HG03103 (cell line): ENCODE measurements around the gene PEPD.

Experiments used
- ATAC-seq: cut with Tn5 transposase; IDR thresholded peaks from one replicate; pipeline ENCODE4 v1.9.1; 2021; ENCODE audit warnings: low read depth; ENCODE audit not compliant: unreplicated experiment

Gene PEPD

DNA sequence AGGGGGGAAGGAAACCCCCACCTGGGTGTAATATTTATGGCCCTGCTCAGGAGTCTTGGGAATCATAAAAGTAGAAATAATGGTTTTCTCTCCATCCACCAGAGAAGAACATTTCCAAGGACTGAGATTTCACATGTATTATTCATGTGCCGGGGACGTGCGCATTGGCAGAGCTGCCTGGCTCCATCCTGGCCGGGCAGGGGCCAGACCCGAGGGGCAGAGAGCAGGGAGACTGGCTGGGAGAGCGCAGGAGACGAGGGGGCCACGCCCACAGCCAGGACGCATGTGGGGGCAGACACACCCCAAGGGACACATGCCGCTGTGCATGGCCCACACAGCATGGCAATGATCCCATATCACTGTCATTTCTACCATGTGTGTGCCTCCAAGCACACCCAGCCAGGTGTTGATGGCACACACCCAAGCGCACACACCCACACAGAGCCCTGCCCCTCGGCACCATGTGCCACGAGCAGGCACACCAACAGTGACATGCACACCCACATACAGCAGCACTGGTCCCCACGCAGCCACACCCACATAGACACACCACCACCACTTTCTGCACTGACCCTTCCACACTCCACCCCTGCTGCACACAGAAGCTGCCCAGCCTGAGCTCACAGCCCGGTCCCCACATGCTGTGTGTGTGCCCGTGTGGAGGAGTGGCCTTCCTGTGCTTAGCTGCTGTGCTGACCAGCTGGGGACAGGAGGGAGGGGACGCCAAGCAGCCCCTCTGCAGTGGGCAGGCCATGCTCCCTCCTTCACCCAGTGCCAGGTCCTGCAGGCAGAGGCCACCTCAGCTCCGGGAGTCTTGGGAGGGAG, 108.8 kb downstream of the PEPD start:
- ATAC-seq: no peak

DNA sequence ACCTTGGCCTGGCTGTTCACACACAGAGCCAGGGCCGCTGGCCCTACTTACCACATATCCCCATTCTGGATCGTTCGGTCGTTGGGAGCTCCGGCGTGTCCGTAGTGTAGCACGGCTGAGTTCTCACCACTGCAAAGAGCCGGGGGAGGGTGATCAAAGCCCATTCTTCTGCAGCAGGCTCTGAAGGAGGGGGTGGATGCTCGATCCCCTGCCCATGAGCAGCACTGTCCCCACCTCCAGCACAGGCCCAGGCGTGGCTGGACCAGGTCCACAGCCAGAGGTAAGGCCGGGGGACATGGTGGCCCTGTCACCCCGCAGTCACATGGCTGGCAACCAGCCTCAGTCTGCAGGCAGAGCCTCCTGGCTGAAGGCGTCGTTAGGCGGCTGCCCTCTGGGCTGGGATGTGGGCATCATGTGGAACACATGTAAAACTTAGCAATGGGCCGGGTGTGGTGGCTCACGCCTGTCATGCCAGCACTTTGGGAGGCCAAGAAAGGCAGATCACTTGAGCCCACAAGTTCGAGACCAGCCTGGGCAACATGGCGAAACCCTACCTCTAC, 109.9 kb downstream of the PEPD start:
- no peak for ATAC-seq

DNA sequence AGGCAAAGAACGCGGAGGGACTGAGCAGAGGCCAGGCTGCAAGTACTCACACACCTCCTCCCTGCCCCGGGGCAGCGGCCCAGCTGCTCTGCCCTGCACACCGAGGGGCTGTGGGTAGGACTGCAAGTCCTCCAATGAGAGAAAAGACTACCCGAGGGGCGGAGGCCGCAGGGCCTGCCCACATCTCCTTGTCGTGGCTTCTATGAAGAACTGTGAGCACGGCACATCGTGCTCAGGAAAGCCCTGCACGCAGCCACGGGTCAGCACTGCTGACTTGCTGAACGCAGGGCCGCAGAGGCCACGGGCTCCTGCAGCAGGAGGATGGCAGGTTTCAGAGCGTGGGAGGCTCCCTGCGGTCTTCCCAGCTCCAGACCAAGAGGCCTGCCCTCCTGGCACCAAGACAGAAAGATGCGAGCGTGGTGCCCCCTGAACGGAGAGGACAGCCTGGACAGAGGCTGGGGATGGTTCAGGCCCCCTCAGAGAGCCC, 110.6 kb downstream of the PEPD start:
- ATAC-seq: no peak

DNA sequence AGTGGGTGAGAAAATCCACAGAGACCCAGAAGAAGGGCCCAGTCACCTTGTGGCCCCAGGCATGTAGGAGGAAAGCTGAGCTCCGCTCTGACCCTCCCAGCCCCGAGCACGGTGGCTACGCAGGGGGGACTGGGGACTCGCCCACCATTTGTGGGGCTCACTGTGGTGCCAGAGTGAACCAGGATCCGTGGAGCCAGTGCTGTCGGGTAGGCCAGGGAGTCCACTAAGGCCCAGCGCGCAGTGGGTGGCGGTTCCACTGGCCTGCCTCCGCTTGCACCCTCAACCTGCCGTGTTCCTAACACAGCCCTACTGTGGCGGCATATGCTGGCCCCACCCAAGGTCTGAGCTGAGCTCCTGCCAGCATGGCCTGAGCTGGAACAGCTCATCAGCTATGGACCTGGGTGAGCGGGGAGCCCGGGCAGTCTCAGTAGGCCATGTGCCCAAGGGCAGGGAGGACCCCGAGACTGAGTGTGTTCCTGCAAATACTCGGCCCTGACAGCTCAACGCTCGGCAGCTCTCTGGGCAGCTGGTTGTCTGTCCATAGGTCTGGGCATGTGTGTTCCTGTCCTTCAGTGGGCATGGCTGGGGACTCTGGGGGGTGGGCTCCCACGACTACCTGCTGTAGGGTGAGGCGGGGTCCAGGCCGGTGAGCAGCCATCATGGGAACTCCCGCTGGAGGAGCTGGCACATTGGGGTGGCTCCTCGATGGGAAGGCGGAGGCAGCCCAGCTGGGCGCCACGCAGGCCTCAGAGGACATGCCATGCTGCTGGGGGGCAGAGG, 111.5 kb downstream of the PEPD start:
- no peak for ATAC-seq

DNA sequence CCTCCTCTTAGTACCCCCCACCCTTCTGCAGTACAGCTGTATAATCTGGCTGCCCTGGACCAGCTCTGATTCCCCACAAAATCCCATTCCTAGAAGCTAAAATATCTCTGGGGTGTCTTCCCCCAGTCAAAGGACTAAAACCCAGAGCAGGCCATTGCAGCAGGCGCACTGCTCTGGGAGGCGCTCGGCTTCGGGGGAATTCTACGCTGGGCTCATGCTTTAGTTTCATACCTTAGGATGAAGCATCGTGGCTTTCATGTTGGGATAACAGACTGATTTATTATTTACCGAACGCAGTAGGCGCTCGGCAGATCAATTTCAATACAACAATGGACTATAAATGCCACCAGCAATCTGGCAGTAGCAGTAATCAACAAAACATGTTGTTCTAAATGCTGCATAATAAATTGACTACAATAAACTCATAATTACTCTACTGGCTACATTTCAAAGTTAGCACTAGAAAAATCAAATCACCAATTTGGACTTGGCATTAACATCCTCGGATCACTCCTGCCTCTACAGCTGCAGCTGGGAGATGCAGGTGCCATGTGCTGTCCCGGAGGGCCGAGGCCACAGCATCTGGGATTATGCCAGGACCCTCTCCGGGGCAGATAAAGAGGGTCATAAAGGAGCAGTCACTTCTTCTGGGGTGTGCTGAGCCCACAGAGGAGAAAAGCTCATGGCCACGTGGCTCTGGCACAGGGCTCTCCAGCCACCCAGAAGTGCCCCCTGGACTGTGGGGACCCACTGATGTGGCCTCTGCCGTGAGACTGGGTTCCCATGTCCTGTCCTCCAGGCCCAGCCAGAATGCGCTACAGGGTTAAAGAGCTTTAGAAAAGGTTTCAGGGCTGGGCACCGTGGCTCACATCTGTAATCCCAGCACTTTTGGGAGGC, 112.8 kb downstream of the PEPD start:
- no peak for ATAC-seq

DNA sequence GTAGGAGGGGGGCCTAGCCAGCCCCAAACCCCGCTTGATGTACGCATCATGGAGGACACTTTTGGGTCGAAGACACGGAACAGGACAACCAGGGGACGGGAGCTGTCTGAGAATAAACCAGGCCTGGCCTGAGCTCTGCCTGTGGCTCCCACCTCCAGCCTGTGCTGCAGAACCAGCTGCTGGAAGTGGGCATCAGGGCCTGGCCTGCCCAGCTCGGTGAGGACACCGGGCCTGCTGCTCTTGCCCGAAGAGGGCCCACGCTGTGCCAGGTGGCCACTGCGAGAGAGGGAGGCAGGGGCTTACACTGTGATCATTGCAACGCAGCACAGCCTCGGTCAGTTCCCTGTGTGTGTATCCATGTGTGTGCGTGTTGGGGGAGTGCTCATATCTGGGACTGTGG, 113.5 kb downstream of the PEPD start:
- no peak for ATAC-seq

DNA sequence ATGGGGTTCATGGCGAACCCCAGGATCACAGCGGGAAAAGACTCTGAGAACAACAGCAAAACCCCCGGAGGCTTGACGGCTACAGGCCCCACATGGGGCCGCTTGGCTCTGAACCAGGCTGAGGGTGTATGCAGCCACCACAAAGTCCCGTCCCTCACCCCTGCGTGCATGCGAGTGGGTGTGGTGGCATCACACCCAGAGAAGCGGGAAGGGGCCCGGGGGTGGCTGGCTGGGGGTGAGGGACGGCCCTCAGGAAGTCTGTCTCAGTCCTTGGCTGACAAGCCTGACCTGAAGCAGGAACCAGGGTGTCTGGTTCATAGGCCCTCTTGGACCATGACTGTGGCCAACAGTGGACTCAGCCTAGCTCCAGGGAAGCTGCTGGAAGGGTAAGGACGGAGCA, 113.9 kb downstream of the PEPD start:
- no peak for ATAC-seq

DNA sequence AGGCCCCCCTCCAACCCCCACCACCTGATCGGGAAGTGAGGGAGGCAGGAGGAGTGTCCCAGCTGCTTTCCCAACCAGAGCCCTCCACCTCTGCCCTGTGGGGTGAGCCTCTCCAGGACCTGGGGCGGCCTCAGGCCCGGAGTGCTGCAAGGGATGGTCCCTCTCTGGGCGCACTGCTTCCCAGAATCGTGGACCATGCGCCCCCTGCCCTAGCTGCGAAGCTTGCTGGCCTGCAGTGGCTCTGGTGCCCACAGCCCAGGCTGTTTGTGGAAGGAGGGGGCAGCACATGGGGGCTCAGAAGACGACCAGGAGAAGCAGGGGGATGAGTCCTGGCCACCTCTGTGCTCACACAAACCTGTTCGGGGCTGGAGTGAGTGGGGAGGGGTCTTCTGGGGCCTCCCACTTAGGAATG, 114.4 kb downstream of the PEPD start:
- no peak for ATAC-seq

DNA sequence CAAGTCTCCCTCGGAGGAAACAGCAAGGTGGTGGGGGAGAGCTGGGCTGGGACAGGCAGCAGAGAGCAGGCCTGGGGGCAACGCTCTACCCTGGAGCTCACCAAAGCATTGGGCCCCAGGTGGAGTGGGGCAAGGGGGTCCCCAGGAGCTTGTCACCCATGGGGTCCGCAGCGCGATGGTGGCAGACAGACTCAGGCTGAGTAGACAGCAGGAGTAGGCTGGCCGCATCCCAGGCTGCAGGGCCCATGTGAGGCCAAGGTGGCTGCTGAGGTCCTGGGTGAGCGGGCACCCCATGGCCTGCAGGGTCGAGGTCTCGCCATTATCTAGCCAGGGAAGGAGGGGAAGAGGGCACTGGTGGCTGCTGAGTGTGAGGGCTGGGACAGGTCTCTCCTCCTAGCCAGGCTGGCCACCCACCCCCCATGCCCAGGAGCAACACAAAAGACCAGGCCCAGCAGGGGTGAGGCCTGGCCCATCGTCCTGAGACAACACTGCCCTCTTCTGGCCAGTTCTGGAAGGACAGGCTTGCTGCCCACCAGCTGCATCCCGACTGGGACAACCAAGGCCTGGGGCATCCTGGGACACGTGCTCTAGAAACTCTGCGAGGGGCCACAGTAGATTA, 115.0 kb downstream of the PEPD start:
- no peak for ATAC-seq

DNA sequence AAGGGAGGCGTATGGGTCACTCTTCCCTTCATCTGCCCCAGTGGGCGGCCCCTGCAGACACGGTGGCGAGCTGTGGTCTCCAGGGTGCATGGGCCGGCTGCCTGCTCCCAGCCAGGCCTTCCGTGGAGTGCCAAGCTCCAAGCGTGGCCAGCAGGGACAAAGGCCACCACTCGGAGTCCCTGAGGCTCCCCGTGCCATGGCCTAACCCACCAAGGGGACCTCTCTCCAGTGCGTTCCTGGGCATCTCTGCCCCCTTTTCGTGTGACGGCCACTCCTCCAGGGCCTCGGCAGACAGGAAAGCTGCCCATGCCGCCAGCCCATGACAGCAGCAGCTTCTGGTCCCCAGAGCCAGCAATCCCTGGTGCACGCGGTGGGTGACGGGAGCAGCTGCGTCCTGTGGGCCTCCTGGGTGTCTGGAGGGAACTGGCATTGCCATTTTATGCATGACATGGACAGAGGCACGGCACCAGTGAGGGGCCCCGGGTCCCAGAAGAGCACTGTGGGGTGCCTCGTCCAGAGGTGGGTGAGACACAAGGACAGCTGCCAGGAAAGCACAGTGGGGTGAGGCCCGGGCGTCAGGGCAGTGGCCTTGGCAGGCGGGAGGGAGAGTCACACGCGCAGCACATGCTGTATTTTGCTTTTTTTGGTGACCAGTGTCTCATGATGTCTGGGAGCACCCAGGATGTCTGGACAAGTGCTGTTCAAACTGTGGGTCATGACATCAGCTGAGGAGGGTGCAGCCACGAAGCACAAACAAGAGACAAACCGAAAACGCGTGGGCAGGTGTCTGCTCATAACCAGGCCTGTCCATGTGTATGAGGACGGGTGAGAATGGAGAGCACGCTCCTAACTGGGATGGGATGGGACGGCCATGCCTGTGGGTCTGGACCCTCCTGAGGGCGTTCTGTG, 115.8 kb downstream of the PEPD start:
- no peak for ATAC-seq

DNA sequence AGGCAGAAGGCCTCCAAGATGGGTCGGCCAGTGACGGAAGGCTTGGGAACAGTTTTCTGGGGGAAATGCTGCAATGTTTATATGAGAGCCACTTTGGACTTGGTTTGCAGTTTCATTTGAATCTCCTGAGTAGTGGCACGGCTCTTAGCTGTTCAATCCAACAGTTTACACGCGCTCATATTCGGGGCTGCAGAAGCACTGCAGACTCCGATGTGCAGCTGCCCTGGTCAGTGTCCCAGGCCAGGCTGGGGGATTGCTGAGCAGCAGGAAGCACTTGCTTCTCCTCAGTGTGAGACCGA, 116.4 kb downstream of the PEPD start:
- ATAC-seq: no peak

DNA sequence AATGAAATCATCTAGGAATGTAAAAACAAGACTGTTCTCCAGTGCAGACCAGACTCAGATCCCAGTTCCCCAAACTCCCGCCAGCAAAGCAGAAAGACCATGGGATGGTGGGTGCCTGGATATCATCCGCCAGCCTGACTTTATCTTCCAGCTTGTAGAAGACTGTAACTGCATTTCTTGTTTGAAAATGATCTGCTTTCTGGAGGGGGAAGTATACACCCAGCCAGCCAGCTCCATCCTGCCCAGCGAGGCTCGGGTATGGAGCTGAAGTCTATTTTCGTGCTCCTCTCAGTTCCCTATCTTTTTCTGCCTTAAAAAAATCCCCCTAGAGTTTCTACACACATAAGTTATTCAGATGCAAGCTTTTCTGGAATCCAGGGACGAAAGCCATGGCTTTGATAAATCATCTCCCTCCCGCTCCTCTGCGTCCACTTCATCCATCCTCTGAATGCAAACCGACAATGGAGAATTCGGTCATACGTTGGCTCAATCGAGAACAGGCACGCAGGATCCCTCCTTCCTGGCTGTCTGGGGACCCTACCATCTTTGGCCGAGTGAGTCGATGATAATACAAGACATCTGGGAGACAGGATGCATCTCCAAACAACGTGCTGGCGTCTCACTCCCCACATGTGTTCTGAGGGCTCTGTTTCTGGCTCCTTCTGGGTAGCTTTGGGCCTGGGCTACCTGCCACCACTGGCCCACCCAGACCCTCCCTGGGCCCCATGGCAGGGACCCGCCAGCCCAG, 116.9 kb downstream of the PEPD start:
- no peak for ATAC-seq

DNA sequence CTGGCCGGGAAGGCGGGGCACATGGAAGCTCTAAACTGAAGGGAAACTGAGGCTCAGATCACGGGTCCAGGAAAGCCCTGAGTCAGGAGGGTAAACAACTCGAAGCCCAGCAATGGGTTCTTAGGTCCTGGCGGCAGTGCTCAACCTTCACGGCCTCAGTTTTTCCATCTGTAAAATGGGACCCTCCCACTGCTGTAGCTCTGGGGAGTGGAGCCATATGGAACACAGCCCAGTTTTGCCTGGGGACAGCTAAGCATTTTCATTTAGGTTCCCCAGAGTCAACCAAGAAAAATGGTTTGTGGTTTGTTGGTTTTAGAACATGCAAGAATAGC, 117.7 kb downstream of the PEPD start:
- ATAC-seq: no peak

DNA sequence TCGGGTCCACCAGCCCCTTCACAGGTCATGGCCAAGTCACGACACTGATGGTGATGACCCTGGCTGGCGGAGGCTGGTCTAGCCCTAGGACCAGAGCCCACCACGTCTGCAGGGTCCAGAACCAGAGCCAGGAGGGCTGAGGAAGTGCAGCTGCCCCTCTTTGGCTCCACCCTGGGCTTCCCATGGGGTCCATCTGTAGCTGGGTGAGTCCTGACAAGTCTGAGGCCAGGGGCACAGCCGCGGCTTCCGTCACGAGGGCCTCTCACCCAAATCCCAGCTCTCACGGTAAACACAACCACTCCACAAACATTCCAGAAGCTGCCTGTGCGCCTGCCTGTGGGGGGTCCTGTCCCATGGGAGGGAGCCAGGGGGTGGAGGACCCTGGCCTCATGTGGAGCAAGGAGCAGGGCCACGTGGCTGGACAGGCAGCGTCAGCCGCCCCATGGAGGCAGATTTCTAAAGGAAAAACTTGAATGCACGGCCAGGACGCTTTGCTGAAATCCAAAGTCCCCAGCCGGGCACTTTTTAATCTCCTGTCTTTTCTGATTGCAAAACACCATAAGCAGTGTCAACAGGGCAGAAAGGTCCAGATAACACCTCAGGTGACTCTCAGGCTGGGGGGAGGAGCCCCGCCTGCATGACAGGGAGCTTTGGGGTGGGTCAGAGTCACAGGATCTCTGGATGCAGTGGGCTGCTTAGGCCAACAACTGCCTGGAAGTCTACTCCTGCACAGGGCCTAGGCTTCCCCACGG, 118.2 kb downstream of the PEPD start:
- no peak for ATAC-seq

DNA sequence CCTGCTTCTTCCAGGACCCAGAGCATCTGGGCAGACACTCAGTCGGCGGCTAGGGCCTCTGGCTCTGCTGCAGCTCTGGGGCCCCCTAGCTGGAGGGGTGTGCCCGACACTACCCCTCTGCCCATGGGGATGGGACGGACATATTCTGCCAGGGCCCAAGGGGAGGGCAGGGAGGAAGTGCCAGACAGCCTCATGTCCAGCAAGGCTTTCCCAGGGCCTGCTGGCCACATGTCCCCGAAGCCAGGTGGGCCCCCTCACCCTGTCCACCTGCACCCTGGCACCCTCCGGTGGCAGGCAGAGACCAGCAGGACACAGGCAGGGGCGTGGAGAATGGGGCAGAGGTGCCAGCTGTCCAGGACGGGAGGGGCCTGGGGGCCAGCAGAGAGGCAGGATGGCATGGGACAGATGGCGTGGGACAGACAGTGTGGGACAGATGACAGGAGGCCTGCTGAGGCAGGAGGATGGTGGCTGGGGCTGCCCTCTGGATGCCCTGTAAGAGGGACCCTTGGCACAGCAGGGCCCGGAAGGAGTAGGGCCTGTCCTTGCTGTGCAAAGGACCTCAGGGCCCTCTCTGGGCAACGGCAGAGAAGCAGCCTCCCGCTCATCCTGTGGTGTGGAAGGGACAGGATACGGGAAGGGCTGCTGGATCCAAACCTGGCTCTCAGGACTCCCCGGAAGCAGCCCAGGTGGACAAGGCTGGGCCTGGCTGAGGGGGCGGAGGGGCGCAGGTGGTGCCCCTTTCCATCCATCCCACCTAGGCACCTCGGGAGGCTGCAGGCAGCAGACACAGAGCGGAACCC, 119.0 kb downstream of the PEPD start:
- no peak for ATAC-seq

DNA sequence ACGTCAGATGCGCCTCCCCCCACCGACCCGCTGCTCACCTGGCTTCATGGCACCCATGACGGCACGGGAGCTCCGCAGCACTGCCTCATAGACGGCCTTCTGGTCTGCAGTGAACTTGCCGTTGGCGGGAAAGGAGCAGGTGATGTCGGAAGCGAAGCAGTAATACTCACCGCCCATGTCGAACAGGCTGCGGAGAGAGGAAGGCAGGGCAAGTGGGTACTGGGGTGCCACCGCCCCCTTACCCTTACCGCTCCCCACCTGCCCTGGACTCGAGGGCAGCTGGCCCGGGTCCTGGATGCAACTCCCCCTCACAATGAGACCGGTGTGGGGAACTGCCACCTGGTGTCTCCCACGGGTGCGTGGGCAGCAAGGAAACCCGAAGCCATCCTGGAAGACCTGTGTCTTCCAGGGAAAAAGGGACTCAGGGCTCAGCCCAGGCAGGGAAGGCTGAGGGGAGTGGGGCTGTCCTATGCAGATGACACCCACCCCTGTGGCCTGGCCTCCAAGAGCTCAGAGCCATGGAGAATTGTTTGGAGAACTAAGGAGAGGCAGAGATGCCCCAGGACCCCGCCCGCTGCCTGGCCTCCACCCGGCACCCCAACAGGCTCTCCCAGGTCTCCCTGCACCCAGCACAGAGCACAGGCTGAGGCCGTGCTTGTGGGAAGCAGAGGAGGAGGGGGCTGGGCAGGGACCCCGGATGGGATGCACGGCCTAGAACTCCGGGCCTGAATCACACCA, 119.7 kb downstream of the PEPD start:
- no peak for ATAC-seq
